ENCODE measurements around the gene ACVR1B.

ACVR1B gene

DNA sequence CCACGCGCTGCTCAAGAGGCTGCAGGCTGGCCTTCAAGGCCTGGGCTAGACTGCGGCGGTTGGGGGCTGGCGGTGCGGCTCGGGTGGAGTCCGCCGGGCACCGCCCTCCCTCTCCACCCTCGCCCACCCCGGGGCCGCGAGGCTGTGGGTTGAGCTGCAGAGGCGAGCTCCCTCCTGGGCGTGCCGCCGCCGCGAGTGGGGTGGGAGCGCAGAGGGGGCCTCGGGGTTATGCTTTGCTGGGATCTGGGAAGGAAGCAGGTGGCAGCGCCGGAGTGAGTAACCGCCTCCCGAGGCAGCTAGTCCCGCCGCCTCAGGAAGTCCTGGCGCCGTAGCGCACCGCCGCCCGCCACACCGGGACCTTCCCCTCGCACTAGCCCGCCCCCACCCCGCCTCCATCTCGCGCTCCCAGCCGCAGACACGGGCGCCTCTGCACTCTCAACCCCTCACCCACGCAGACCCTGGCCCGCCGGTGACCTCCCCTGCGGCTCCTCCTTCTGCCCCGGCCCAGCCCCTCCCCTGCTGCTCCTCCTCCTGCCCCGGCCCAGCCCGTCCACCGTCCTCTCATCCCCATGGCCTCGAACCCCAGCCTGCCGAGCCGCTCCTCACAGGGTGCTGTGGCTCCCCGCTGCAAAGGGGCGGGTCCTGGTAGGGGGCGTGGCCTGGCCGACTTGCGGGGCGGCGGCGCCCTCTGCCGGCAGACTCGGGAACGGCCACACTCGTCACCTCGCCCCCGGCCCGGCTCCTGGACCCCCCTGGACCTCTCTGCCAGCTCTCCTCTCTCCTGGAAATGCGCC, 71.9 kb downstream of the ACVR1B start:
- peak overlapping the region; percentile 45 for H3K4me3 ChIP-seq (replicated peaks; ENCODE audit: low read depth, low read length)
- TF ChIP-seq, protein P1, sequence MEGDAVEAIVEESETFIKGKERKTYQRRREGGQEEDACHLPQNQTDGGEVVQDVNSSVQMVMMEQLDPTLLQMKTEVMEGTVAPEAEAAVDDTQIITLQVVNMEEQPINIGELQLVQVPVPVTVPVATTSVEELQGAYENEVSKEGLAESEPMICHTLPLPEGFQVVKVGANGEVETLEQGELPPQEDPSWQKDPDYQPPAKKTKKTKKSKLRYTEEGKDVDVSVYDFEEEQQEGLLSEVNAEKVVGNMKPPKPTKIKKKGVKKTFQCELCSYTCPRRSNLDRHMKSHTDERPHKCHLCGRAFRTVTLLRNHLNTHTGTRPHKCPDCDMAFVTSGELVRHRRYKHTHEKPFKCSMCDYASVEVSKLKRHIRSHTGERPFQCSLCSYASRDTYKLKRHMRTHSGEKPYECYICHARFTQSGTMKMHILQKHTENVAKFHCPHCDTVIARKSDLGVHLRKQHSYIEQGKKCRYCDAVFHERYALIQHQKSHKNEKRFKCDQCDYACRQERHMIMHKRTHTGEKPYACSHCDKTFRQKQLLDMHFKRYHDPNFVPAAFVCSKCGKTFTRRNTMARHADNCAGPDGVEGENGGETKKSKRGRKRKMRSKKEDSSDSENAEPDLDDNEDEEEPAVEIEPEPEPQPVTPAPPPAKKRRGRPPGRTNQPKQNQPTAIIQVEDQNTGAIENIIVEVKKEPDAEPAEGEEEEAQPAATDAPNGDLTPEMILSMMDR (IDR thresholded peaks at IDR 0.05; ENCODE audit: low read depth, low read length, missing control alignments): peak; percentile 94
- DNase-seq (ENCODE audit: extremely low read depth, low read depth): no peak

- H3K4me3 ChIP-seq (replicated peaks; ENCODE audit: low read depth, low read length): peak overlapping the region; percentile 45
Observed at GRCh38 chr12:52023976-52024688, 72.6 kb downstream of the ACVR1B start.

DNA sequence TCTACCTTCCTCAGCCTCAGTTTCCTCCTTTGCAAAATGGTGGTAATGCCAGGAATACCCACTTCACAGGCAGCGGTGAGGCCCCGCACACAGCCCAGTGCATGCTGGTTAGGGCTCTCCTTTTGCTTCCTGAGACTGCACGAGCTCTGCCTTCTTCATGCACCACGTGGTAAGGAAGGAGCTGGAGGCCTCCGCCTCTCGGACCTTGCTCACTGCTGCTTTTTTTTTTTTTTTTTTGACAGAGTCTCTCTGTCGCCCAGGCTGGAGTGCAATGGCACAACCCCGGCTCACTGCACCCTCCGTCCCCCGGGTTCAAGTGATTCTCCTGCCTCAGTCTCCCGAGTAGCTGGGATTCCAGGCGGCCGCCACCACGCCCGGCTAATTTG, 73.3 kb downstream of the ACVR1B start:
- TF ChIP-seq, protein P1 (IDR thresholded peaks at IDR 0.05; ENCODE audit: low read depth, low read length, missing control alignments): no peak
- DNase-seq (ENCODE audit: extremely low read depth, low read depth): no peak
- H3K4me3 ChIP-seq (replicated peaks; ENCODE audit: low read depth, low read length): no peak overlapping the region

More at GRCh38 chr12:52023976-52024688, 72.6 kb downstream of the ACVR1B start:
- TF ChIP-seq, protein P1 (IDR thresholded peaks at IDR 0.05; ENCODE audit: low read depth, low read length, missing control alignments): no peak
- DNase-seq (ENCODE audit: extremely low read depth, low read depth): no peak

DNA sequence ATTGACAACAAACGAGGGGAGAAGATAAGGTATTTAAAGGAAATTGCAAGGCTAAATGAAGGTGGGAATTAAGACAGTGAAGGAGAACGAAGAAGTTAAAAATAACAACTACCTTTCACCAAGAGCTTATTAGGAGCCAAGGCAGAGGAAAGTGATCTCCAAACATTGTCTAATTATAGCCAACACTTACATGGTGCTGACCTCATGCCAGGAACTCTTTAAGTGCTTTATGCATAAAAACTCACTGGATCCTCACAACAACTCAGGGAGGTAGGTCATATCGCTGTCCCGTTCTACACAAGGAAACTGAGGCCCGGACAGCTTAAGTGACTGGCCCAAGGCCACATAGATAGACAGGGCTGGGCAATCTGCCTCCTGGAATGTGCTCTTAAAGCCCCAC, 74.8 kb downstream of the ACVR1B start:
- DNase-seq (ENCODE audit: extremely low read depth, low read depth): no peak
- no peak overlapping the region for H3K4me3 ChIP-seq (replicated peaks; ENCODE audit: low read depth, low read length)
- TF ChIP-seq, protein P1 (IDR thresholded peaks at IDR 0.05; ENCODE audit: low read depth, low read length, missing control alignments): no peak

GRCh38 chr12:52027085-52027843, 75.8 kb downstream of the ACVR1B start:
- no peak for DNase-seq (ENCODE audit: extremely low read depth, low read depth)
- TF ChIP-seq, protein P1 (IDR thresholded peaks at IDR 0.05; ENCODE audit: low read depth, low read length, missing control alignments): no peak
- no peak overlapping the region for H3K4me3 ChIP-seq (replicated peaks; ENCODE audit: low read depth, low read length)

DNA sequence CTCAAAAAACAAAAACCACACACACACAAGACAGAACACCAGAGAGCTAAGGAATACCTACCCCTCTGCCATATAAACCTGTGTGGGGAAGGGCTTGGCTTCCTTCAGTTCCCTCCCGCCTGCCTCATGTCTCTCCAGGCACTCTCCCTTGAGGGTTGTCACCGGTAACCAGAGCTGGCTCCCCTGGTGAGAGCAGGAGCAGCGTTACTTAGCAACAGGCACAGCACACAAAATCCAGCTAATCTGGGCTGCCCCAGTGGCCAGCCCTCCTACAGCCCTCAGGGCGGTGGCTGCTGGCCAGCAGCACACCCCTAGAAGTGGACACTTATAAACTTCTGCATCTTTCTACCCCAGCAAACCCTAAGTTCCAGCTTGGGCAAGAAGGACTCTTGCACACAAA, 78.2 kb downstream of the ACVR1B start:
- no peak overlapping the region for H3K4me3 ChIP-seq (replicated peaks; ENCODE audit: low read depth, low read length)
- DNase-seq (ENCODE audit: extremely low read depth, low read depth): no peak
- TF ChIP-seq, protein P1 (IDR thresholded peaks at IDR 0.05; ENCODE audit: low read depth, low read length, missing control alignments): no peak

Measured in HFF-Myc (cell line).